COLO829 (cell line): Measurements from ENCODE around the gene ENPP1.
A peak's percentile ranks its signal among the peaks of the same experiment; 100 is the strongest.

Source experiments
- DNase-seq: peaks from one replicate; pipeline ENCODE4 v3.0.0; 2012; ENCODE audit warnings: low spot score

The ENPP1 gene

DNA sequence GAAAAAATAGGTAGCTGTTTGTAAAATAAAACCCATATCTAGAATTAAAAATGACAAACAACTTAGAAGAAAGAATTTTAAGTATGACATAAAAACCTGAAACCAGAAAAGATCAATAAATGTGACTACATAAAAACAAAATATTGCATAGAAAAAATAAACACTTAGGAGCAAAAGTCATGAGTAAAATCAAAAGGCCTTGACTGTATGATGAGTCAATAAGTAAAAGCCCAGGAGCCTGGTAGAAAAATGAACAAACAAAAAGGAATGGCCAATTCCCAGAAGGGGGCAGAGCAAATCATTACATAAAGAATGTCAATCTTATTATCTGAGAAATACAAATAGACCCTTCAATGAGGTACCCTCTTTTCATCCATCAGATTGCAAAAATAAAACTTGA, 20.7 kb upstream of the ENPP1 start:
- DNase-seq = no peak

- peak; percentile 24 for DNase-seq
Observed at GRCh38 chr6:131787766-131788712, 19.8 kb upstream of the ENPP1 start.

- no peak for DNase-seq
Observed at GRCh38 chr6:131789219-131789618, 18.6 kb upstream of the ENPP1 start.

DNA sequence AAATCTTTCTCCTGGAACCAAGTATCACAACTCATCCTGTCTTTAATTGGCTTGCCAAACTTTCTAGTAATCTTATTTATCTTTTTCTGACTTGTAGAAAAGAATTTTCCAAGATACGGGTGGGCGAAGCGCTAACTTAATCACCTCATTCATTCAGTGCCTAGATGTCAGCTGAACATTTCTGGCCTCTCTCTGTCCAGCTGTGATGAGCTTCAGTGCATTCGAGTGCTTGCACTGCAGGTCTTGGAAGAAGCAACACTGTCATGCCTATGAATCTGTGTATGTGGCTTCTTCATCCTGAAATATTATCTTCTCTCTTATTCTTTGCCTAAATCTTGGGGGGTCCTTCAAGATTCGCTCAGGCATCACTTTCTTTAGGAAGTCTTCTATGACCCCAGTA, 16.3 kb upstream of the ENPP1 start:
- no peak for DNase-seq

DNA sequence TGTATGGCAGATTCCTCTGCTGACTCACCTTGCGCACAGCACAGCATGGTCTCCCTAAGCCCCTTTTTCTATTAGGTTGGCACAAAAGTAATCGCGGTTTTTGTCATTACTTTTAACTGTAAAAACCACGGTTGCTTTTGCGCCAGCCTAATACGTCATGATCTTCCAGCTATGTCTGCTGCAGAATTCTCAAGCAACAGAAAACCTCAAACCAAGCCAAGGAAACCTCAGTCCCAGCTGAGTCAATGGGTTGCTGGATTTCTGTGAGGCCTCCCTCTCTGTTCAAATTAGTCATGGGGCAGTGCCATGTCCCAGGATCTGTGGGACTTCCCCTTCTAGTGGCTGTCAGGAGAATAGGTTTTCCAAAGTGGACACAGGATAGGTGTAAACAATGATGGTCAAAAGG, 15.7 kb upstream of the ENPP1 start:
- no peak for DNase-seq

- no peak for DNase-seq
Observed at GRCh38 chr6:131795366-131795765, 12.5 kb upstream of the ENPP1 start.

DNA sequence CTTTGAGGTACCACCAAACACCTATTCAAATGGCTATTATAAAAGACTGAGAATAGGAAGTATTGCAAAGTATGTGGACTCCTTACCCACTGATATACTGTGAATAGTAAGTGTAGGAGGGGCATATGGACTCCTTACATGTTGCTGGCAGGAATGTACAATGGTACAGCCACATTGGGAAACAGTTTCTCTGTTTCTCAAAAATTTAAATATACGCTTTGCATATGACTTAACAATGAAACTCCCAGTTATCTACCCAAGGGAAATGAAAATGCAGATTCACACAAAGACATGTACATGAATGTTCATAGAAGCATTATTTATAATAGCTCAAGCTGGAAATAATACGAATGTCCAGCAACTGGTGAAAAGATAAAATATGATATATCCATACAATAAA, 5.5 kb upstream of the ENPP1 start:
- no peak for DNase-seq

DNA sequence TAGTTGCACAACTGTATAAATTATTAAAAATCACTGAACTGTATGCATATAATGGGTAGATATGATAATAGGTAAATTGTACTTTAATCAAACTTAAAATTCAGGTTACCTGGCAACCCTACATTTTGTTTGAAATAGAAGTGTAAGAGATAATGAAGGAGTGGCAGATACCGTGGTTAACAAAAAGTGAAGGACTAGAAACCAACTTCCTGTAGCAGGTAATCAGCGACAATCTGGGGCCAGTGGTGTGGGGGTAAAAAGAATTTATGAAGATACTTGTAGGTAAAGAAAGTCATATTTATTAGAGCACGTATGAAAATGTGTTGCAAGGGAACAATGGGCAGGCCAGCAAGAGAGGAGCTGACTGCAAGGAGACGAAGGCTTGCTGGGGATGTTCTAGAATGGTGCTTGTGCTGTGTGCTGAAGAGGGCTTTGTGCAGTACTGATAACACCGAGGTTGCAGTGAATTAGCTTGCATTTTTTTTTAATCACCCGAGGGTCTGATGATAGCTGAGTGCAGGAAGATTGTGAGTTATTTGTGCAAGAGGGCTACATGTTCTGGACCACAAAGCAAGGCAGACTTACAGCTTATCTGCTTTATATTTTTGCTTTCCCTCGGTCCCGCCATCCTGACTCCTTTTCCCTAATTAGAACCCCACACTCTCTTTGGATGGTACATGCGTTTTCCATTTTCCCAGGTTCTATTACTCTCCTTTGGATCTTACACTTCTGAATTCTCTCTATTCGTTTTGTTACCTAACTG, 4.6 kb upstream of the ENPP1 start:
- DNase-seq = no peak

DNA sequence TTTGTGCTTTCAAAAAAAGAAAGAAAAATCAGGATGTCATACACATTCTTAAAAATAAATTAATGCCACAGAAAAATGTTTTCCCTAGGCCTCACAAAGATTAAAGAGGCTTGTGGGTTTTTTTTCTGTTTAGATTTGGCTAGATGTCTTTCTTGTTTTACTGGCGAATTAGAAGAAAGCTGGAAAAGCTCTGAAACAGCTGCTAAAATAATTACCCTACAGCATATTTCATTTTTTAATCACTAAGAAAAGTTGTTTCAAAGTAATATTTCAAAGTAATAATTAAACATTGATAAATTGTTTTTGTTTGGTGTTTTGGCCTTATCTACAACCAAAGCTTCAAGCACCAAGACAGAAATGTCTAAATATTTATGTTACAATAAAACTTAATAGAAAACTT, 3.7 kb upstream of the ENPP1 start:
- no peak for DNase-seq

DNA sequence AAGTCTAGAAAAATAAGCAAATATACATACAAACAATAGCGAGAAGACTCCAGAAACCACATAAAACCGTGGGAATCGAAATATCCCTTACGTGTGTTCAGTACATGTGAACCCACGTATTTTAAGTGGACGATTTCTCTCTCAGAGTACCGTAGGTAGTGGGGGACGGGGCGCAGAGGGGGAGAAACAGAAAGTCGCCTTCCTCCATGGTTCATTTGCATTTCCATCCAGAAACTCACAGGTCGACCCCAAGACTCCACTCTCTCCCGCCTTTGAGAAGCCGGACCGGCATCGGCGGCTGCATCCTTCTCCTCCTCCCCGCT, 538 bp upstream of the ENPP1 start:
- no peak for DNase-seq

GRCh38 chr6:131808460-131809269, 845 bp downstream of the ENPP1 start:
- DNase-seq = no peak

- DNase-seq = no peak
Observed at GRCh38 chr6:131811500-131811899, 3.7 kb downstream of the ENPP1 start.

- DNase-seq = no peak
Observed at GRCh38 chr6:131813991-131814390, 6.2 kb downstream of the ENPP1 start.

DNA sequence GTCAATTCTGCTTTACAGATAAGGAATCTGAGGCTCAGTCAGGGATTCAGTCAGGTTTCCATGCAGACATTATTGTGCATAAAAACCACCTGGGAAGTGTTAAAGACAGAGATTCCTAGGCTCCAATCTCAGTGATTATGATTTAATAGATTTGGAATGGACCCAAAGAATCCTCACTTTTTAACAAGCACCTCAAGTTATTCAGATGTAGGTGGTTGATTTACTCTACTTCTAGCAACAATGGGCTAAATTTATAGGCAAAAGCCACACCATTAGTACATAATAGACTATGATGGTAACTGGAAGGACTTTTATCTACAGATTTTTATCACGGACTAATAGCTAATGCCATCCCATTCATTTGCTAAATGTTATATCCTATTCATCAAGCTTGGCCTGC, 9.0 kb downstream of the ENPP1 start:
- DNase-seq = no peak

- no peak for DNase-seq
Observed at GRCh38 chr6:131819572-131820124, 11.8 kb downstream of the ENPP1 start.

GRCh38 chr6:131821010-131821807, 13.4 kb downstream of the ENPP1 start:
- no peak for DNase-seq

- DNase-seq = no peak
Observed at GRCh38 chr6:131822119-131822518, 14.3 kb downstream of the ENPP1 start.

GRCh38 chr6:131823276-131823902, 15.6 kb downstream of the ENPP1 start:
- no peak for DNase-seq

GRCh38 chr6:131825946-131826345, 18.1 kb downstream of the ENPP1 start:
- DNase-seq = no peak

- DNase-seq = no peak
Observed at GRCh38 chr6:131828080-131828479, 20.3 kb downstream of the ENPP1 start.

DNA sequence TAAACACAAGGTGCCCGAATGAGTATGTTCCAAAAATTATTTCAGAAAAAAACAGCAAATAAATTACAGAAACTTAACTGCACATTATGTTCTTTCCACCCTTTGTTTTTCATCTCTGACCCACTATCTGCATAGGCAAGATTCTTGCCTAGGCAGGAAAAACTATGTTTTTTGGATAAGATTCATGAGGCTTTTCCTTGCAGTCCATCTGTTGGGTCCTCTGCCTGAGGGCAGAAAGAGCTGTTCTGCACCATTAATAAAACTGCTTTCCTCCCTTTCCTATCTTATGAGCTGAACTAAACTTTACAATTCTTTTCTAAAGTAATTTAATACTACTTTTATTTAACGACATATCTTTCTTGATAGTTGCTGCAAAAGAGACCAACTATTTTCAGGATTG, 21.1 kb downstream of the ENPP1 start:
- DNase-seq = no peak
